GM18507 (cell line): ENCODE data around the gene NR2F1-AS1.

ENCODE experiments used
- DNase-seq: peaks from one replicate; pipeline ENCODE4 v3.0.0; 2011; ENCODE audit warnings: low read depth; ENCODE audit not compliant: insufficient read length; ENCODE audit errors: extremely low spot score
- FAIRE-seq: peaks from 2 replicates; lab custom pipeline; 2011; peaks lifted over from hg19 to GRCh38; lab: Jason Lieb, UNC

NR2F1-AS1 gene

GRCh38 chr5:93603793-93604643 lies 23.0 kb upstream of the NR2F1-AS1 start:
- FAIRE-seq (no peak), DNase-seq (no peak)

- no peak for DNase-seq
- FAIRE-seq: no peak
Measured at GRCh38 chr5:93603078-93603792, 22.2 kb upstream of the NR2F1-AS1 start.

- FAIRE-seq (no peak), DNase-seq (no peak)
Measured at GRCh38 chr5:93602241-93603077, 21.4 kb upstream of the NR2F1-AS1 start.

- FAIRE-seq: no peak
- no peak for DNase-seq
Measured at GRCh38 chr5:93601802-93602155, 20.8 kb upstream of the NR2F1-AS1 start.

- DNase-seq (no peak), FAIRE-seq (no peak)
Measured at GRCh38 chr5:93601071-93601801, 20.2 kb upstream of the NR2F1-AS1 start.

GRCh38 chr5:93600409-93601070 lies 19.5 kb upstream of the NR2F1-AS1 start:
- FAIRE-seq (no peak), DNase-seq (no peak)

- DNase-seq (no peak), FAIRE-seq (no peak)
Measured at GRCh38 chr5:93599399-93600120, 18.5 kb upstream of the NR2F1-AS1 start.

- no peak for FAIRE-seq
- no peak for DNase-seq
Measured at GRCh38 chr5:93599001-93599379, 18.0 kb upstream of the NR2F1-AS1 start.

- DNase-seq (no peak), FAIRE-seq (no peak)
Measured at GRCh38 chr5:93598091-93599000, 17.3 kb upstream of the NR2F1-AS1 start.

- DNase-seq (no peak), FAIRE-seq (no peak)
Measured at GRCh38 chr5:93596676-93597490, 15.9 kb upstream of the NR2F1-AS1 start.

- DNase-seq (no peak), FAIRE-seq (no peak)
Measured at GRCh38 chr5:93596310-93596675, 15.3 kb upstream of the NR2F1-AS1 start.

- no peak for FAIRE-seq
- no peak for DNase-seq
Measured at GRCh38 chr5:93595420-93596147, 14.6 kb upstream of the NR2F1-AS1 start.

- FAIRE-seq (no peak), DNase-seq (no peak)
Measured at GRCh38 chr5:93594591-93595419, 13.8 kb upstream of the NR2F1-AS1 start.

GRCh38 chr5:93593476-93594131 lies 12.6 kb upstream of the NR2F1-AS1 start:
- FAIRE-seq (no peak), DNase-seq (no peak)

GRCh38 chr5:93592883-93593282 lies 11.9 kb upstream of the NR2F1-AS1 start:
- no peak for FAIRE-seq

More at GRCh38 chr5:93592883-93593282, 11.9 kb upstream of the NR2F1-AS1 start:
- DNase-seq: no peak
